Activated CD8-positive, alpha-beta T cell treated with anti-CD3 and anti-CD28 coated beads for 36 hours (primary cell): ENCODE results near the gene KRT6A. TPM values are rescaled to one million over a fixed set of nuclear protein-coding genes. Genes with fewer than 3 reads are reported as not detected.

ENCODE experiments used
- ATAC-seq: fragments of 200-7000 bp; cut with Tn5 transposase; one replicate; pipeline ENCODE4 v1.10.0; 2021; ENCODE audit warnings: mild to moderate bottlenecking, moderate library complexity
- CTCF ChIA-PET: fragments of 350-600 bp; sonication (Branson Sonifier 250); formaldehyde crosslinking; loops from one replicate; lab custom pipeline; 2021; ENCODE audit warnings: antibody characterized with exemption; lab: Charles Lee
- POLR2A ChIA-PET: fragments of 350-600 bp; sonication (Branson Sonifier 250); formaldehyde crosslinking; loops from one replicate; lab custom pipeline; 2021; ENCODE audit warnings: antibody characterized with exemption; lab: Charles Lee
- DNase-seq: peaks from one replicate; pipeline ENCODE4 v3.0.0-alpha.2; 2020
- H3K27ac Mint-ChIP-seq: one replicate; pipeline ENCODE4 v1.8.0; 2021; ENCODE audit warnings: mild to moderate bottlenecking, mixed read lengths
- H3K27me3 Mint-ChIP-seq: one replicate; pipeline ENCODE4 v1.8.0; 2021; ENCODE audit warnings: mixed read lengths
- H3K36me3 Mint-ChIP-seq: one replicate; pipeline ENCODE4 v1.8.0; 2021; ENCODE audit warnings: low read depth, mixed read lengths
- H3K4me1 Mint-ChIP-seq: one replicate; pipeline ENCODE4 v1.8.0; 2021; ENCODE audit warnings: low read depth, mixed read lengths
- H3K4me3 Mint-ChIP-seq: one replicate; pipeline ENCODE4 v1.8.0; 2021; ENCODE audit warnings: mild to moderate bottlenecking, moderate library complexity, mixed read lengths
- H3K9me3 Mint-ChIP-seq: one replicate; pipeline ENCODE4 v1.8.0; 2021; ENCODE audit warnings: mixed read lengths
- CTCF ChIP-seq: fragments of 200-600 bp; IDR thresholded peaks from one replicate; pipeline ENCODE4 v1.8.0; 2022; ENCODE audit warnings: antibody characterized with exemption, mild to moderate bottlenecking
- intact Hi-C: fragments of 100-400 bp; cut with micrococcal nuclease; formaldehyde crosslinking; loops from one replicate; pipeline ENCODE4 v1.10.0; 2022
- total RNA-seq, 2 experiments: library from RNA; stranded (reverse); gene quantifications; one replicate each; pipeline ENCODE4 v1.2.3, GENCODE V29; 2021

KRT6A gene
- total RNA-seq, 2 experiments from 2014 or later: not detected

- POLR2A ChIA-PET: no interaction called here
These were observed 23.1 kb upstream of the KRT6A start for GRCh38 chr12:52515927-52516831.

GRCh38 chr12:52515319-52515646 lies 22.2 kb upstream of the KRT6A start:
- ChIA-PET POLR2A (no interaction called here), CTCF (no interaction called here)
- H3K4me3 Mint-ChIP-seq: no peak overlapping the region
- ATAC-seq (no peak), DNase-seq (no peak)
- no peak overlapping the region for H3K27ac Mint-ChIP-seq
- peaks cover 6% of the 10 kb centered on the region for H3K9me3 Mint-ChIP-seq
- no peaks in the 10 kb centered on the region for H3K36me3 Mint-ChIP-seq
- intact Hi-C loops: no loop called here
- H3K4me1 Mint-ChIP-seq: no peaks in the 10 kb centered on the region
- no peak for TF ChIP-seq CTCF
- peaks cover 6% of the 10 kb centered on the region for H3K27me3 Mint-ChIP-seq

More at GRCh38 chr12:52515927-52516831, 23.1 kb upstream of the KRT6A start:
- CTCF ChIA-PET: interaction anchor here (0.5 kb wide), 1 partner anchor 172 kb away, joined by 3 read pairs; no protein-coding TSS in a partner anchor
- H3K27ac Mint-ChIP-seq: no peak overlapping the region
- H3K4me3 Mint-ChIP-seq: no peak overlapping the region
- TF ChIP-seq CTCF: no peak
- H3K4me1 Mint-ChIP-seq: no peaks in the 10 kb centered on the region
- peaks cover 6% of the 10 kb centered on the region for H3K27me3 Mint-ChIP-seq
- ATAC-seq (no peak), DNase-seq (no peak)
- intact Hi-C loops: no loop called here
- H3K9me3 Mint-ChIP-seq: peaks cover 6% of the 10 kb centered on the region
- no peaks in the 10 kb centered on the region for H3K36me3 Mint-ChIP-seq

GRCh38 chr12:52514471-52515318 lies 21.6 kb upstream of the KRT6A start:
- no peak for DNase-seq
- CTCF ChIA-PET: no interaction called here
- intact Hi-C loops: no loop called here
- H3K27ac Mint-ChIP-seq: no peak overlapping the region
- ATAC-seq: no peak
- POLR2A ChIA-PET: no interaction called here
- peaks cover 9% of the 10 kb centered on the region for H3K27me3 Mint-ChIP-seq
- no peaks in the 10 kb centered on the region for H3K4me1 Mint-ChIP-seq
- H3K4me3 Mint-ChIP-seq: no peak overlapping the region
- H3K36me3 Mint-ChIP-seq: no peaks in the 10 kb centered on the region
- H3K9me3 Mint-ChIP-seq: peaks cover 6% of the 10 kb centered on the region
- no peak for TF ChIP-seq CTCF

- no peak for TF ChIP-seq CTCF
- Mint-ChIP-seq H3K4me3 (no peak overlapping the region), H3K27ac (no peak overlapping the region), H3K27me3 (peaks cover 13% of the 10 kb centered on the region), H3K4me1 (no peaks in the 10 kb centered on the region), H3K36me3 (no peaks in the 10 kb centered on the region), H3K9me3 (peaks cover 6% of the 10 kb centered on the region)
- intact Hi-C loops: no loop called here
- DNase-seq (no peak), ATAC-seq (no peak)
- CTCF ChIA-PET: interaction anchor here (1.1 kb wide), 1 partner anchor 235 kb away, joined by 3 read pairs; no protein-coding TSS in a partner anchor
- POLR2A ChIA-PET: interaction anchor here (1.1 kb wide), 1 partner anchor 14 kb away, joined by 3 read pairs; no protein-coding TSS in a partner anchor
These were observed 20.7 kb upstream of the KRT6A start for GRCh38 chr12:52513736-52514135.
